IMR-90 (cell line): ENCODE data around the gene ATP10B. TPM values are rescaled to one million over a fixed set of nuclear protein-coding genes. Genes with fewer than 3 reads are reported as not detected.

ENCODE experiments used
- ATAC-seq: fragments of 200-7000 bp; cut with Tn5 transposase; 2 replicates; pipeline ENCODE4 v1.9.1; 2020; ENCODE audit warnings: low read depth, mild to moderate bottlenecking, moderate library complexity
- BruUV-seq: library from RNA; stranded (reverse); fragments of 400-500 nt; replicated peaks from 2 replicates; lab custom pipeline; 2021; lab: Mats Ljungman, UMichigan
- CTCF ChIA-PET: fragments of 300-600 bp; formaldehyde crosslinking; extraction: SDS; loops from one replicate; lab custom pipeline; 2021; ENCODE audit warnings: antibody characterized with exemption; lab: Yijun Ruan, JAX
- POLR2A ChIA-PET: fragments of 300-600 bp; sonication (Branson Sonifier 250); formaldehyde crosslinking; loops from one replicate; lab custom pipeline; 2022; ENCODE audit warnings: antibody characterized with exemption; ENCODE audit not compliant: unreplicated experiment; lab: Charles Lee
- DNase-seq: peaks from one replicate; pipeline ENCODE4 v3.0.0; 2013
- H2AFZ ChIP-seq: replicated peaks from 2 replicates; pipeline ENCODE3; 2013; ENCODE audit warnings: low read length, mild to moderate bottlenecking; ENCODE audit not compliant: poor library complexity
- H2AK5ac ChIP-seq: 2 replicates; pipeline ENCODE4 v1.6.1; 2013; ENCODE audit warnings: low read depth, low read length, inconsistent platforms
- H2AK9ac ChIP-seq: replicated peaks from 2 replicates; pipeline ENCODE3; 2013; ENCODE audit warnings: mild to moderate bottlenecking, low read depth, low read length, moderate library complexity; ENCODE audit not compliant: poor library complexity
- H2BK120ac ChIP-seq: 2 replicates; pipeline ENCODE4 v1.6.1; 2013; ENCODE audit warnings: low read depth, low read length, inconsistent platforms
- H2BK15ac ChIP-seq: 3 replicates; pipeline ENCODE4 v1.6.1; 2013; ENCODE audit warnings: low read depth, low read length, inconsistent platforms
- H2BK20ac ChIP-seq: 2 replicates; pipeline ENCODE4 v1.6.1; 2013; ENCODE audit warnings: low read depth, mild to moderate bottlenecking, inconsistent platforms, low read length, moderate library complexity
- H2BK5ac ChIP-seq: 2 replicates; pipeline ENCODE4 v1.6.1; 2013; ENCODE audit warnings: mild to moderate bottlenecking, low read depth, low read length, inconsistent platforms; ENCODE audit not compliant: poor library complexity, severe bottlenecking
- H3K14ac ChIP-seq: replicated peaks from 2 replicates; pipeline ENCODE4 v1.6.1; 2013; ENCODE audit warnings: low read depth, low read length, inconsistent platforms
- H3K18ac ChIP-seq: 2 replicates; pipeline ENCODE4 v1.6.1; 2013; ENCODE audit warnings: low read depth, low read length, control low read depth
- H3K23ac ChIP-seq: 2 replicates; pipeline ENCODE4 v1.6.1; 2013; ENCODE audit warnings: low read depth, low read length, inconsistent platforms
- H3K27ac ChIP-seq: 2 replicates; pipeline ENCODE4 v1.5.1; 2013; ENCODE audit warnings: mild to moderate bottlenecking, control low read depth, low read length; ENCODE audit not compliant: insufficient read depth
- H3K27me3 ChIP-seq: 2 replicates; pipeline ENCODE4 v1.6.1; 2013; ENCODE audit warnings: low read length; ENCODE audit not compliant: control insufficient read depth, insufficient read depth
- H3K36me3 ChIP-seq: 2 replicates; pipeline ENCODE4 v1.6.1; 2013; ENCODE audit warnings: low read length, mixed read lengths; ENCODE audit not compliant: control insufficient read depth, insufficient read depth
- H3K4ac ChIP-seq: 2 replicates; pipeline ENCODE4 v1.6.1; 2013; ENCODE audit warnings: low read depth, low read length, inconsistent platforms
- H3K4me1 ChIP-seq: 2 replicates; pipeline ENCODE4 v1.6.1; 2013; ENCODE audit warnings: low read length, mixed read lengths; ENCODE audit not compliant: control insufficient read depth, insufficient read depth
- H3K4me2 ChIP-seq: 2 replicates; pipeline ENCODE4 v1.6.1; 2013; ENCODE audit warnings: low read depth, mild to moderate bottlenecking, control low read depth, low read length, moderate library complexity
- H3K4me3 ChIP-seq: 2 replicates; pipeline ENCODE4 v1.5.1; 2013; ENCODE audit warnings: low read depth, mild to moderate bottlenecking, control low read depth, low read length, moderate library complexity; ENCODE audit not compliant: insufficient read depth
- H3K56ac ChIP-seq: 2 replicates; pipeline ENCODE4 v1.6.1; 2013; ENCODE audit warnings: low read length, inconsistent platforms; ENCODE audit not compliant: insufficient read depth; ENCODE audit errors: extremely low read depth
- H3K79me1 ChIP-seq, 2 experiments: 2 replicates each; pipeline ENCODE4 v1.6.1; 2013; ENCODE audit warnings: low read length in 2 of 2, inconsistent platforms in 1 of 2, low read depth in 1 of 2
- H3K9ac ChIP-seq: 2 replicates; pipeline ENCODE4 v1.6.1; 2013; ENCODE audit warnings: low read depth, low read length, control low read depth
- H3K9me1 ChIP-seq: 2 replicates; pipeline ENCODE4 v1.6.1; 2013; ENCODE audit warnings: low read length, inconsistent platforms; ENCODE audit not compliant: insufficient read depth
- H3K9me3 ChIP-seq: 2 replicates; pipeline ENCODE4 v1.6.1; 2013; ENCODE audit warnings: low read length; ENCODE audit not compliant: control insufficient read depth, insufficient read depth
- H4K20me1 ChIP-seq: 2 replicates; pipeline ENCODE4 v1.6.1; 2013; ENCODE audit warnings: low read length, inconsistent platforms; ENCODE audit not compliant: insufficient read depth
- H4K5ac ChIP-seq: 2 replicates; pipeline ENCODE4 v1.6.1; 2013; ENCODE audit warnings: mild to moderate bottlenecking, low read depth, low read length, control low read depth
- H4K8ac ChIP-seq, 2 experiments: 2 replicates each; pipeline ENCODE4 v1.6.1; 2013; ENCODE audit warnings: low read depth in 2 of 2, low read length in 2 of 2, control low read depth in 1 of 2, inconsistent platforms in 1 of 2
- H4K91ac ChIP-seq: 2 replicates; pipeline ENCODE4 v1.6.1; 2013; ENCODE audit warnings: low read depth, low read length, inconsistent platforms; ENCODE audit not compliant: insufficient read depth
- MAZ ChIP-seq: IDR thresholded peaks from 2 replicates; pipeline ENCODE4 v1.6.1; 2012; ENCODE audit warnings: low read depth, mild to moderate bottlenecking, low read length, improper control_type of control experiment, moderate library complexity, borderline replicate concordance
- MXI1 ChIP-seq: IDR thresholded peaks from 2 replicates; pipeline ENCODE4 v1.6.1; 2012; ENCODE audit warnings: low read depth, mild to moderate bottlenecking, low read length, moderate library complexity, borderline replicate concordance
- WGBS, 2 experiments: methylation state at CpG; one replicate each; pipeline versions ENCODE4 v1.1.5 to v1.1.7; 2013; ENCODE audit warnings: missing lambda C conversion rate in 2 of 2; ENCODE audit not compliant: insufficient read length in 1 of 2; ENCODE audit errors: extremely low coverage in 2 of 2; 5-methylcytosine and 5-hydroxymethylcytosine counted together
- dilution Hi-C: fragments of 300-500 bp; cut with HindIII; formaldehyde crosslinking; loops from one replicate; pipeline ENCODE4 v1.14.3; 2018; ENCODE audit warnings: low sequenced_read_pairs; ENCODE audit not compliant: unreplicated experiment
- in situ Hi-C: fragments of 300-500 bp; cut with MboI; formaldehyde crosslinking; loops from 3 replicates; pipeline ENCODE4 v1.14.3; 2019; ENCODE audit warnings: low sequenced_read_pairs, inconsistent platforms, mixed read lengths
- intact Hi-C: fragments of 100-400 bp; cut with micrococcal nuclease; formaldehyde crosslinking; loops from 2 replicates; pipeline ENCODE4 v1.10.0; 2022
- polyA plus RNA-seq, 3 experiments: library from polyadenylated mRNA; depleted of rRNA; stranded (reverse); fragments of >200 nt; gene quantifications; 2 replicates each; pipeline ENCODE4 v1.2.3, GENCODE V29; 2012; ENCODE audit warnings: low replicate concordance in 1 of 3
- total RNA-seq: library from RNA; depleted of rRNA; stranded (reverse); fragments of >200 nt; gene quantifications from 2 replicates; pipeline ENCODE4 v1.2.3, GENCODE V29; 2012

Gene ATP10B
- total and polyA plus RNA-seq, 2 of the 4 experiments (the other 2 are of a cell fraction), result not detected

GRCh38 chr5:160573318-160573717, 278.7 kb downstream of the ATP10B start:
- no peak overlapping the region for H3K27ac ChIP-seq
- H2BK20ac ChIP-seq, result no peak overlapping the region
- no TSS peak for BruUV-seq
- H4K20me1 ChIP-seq, result no peaks in the 10 kb centered on the region
- H2BK120ac ChIP-seq, result no peak overlapping the region
- H2AK9ac ChIP-seq, result no peak overlapping the region
- H4K91ac ChIP-seq, result no peak overlapping the region
- H2AK5ac ChIP-seq, result no peak overlapping the region
- H3K4me1 ChIP-seq, result no peaks in the 10 kb centered on the region
- no peak overlapping the region for H2AFZ ChIP-seq
- H3K18ac ChIP-seq, result no peak overlapping the region
- H2BK15ac ChIP-seq, result no peak overlapping the region
- no peaks in the 10 kb centered on the region for H3K36me3 ChIP-seq
- H3K4ac ChIP-seq, result no peak overlapping the region
- no peaks in the 10 kb centered on the region for H3K9me1 ChIP-seq
- no peak overlapping the region for H2BK5ac ChIP-seq
- ChIA-PET POLR2A (no interaction called here), CTCF (no interaction called here)
- DNase-seq, result no peak
- dilution Hi-C loops, result no loop called here
- WGBS, 2 experiments, result no CpG with 5 or more reads among the region's 3 CpGs
- H4K8ac ChIP-seq, result no peak overlapping the region
- H4K5ac ChIP-seq, result no peak overlapping the region
- no peak overlapping the region for H3K4me3 ChIP-seq
- no peak for ATAC-seq
- no peaks in the 10 kb centered on the region for H3K79me1 ChIP-seq
- in situ Hi-C loops, result no loop called here
- H3K14ac ChIP-seq, result no peak overlapping the region
- no peak overlapping the region for H3K56ac ChIP-seq
- H3K27me3 ChIP-seq, result no peaks in the 10 kb centered on the region
- no peak for TF ChIP-seq MXI1
- TF ChIP-seq MAZ, result no peak
- H3K9ac ChIP-seq, result no peak overlapping the region
- peaks cover 2% of the 10 kb centered on the region; the same call in 1 of the 2 replicates for H3K9me3 ChIP-seq
- intact Hi-C loops, result no loop called here
- no peak overlapping the region for H3K4me2 ChIP-seq
- H3K23ac ChIP-seq, result no peak overlapping the region
